Transverse colon (tissue), 3 donors: ENCODE results near the gene NAT14.

Experiments
- CTCF ChIP-seq, 5 experiments: fragments of 200-600 bp in 3 of 5; fragments of 450-650 bp in 2 of 5; sonication (generic) in 3 of 5; IDR thresholded peaks; 1 replicate in 2 of 5; 2 replicates in 3 of 5; pipeline ENCODE4 v1.5.1; 2016 to 2017; ENCODE audit warnings: antibody characterized with exemption in 5 of 5, inconsistent platforms in 3 of 5, mild to moderate bottlenecking in 2 of 5, moderate library complexity in 1 of 5
- EP300 ChIP-seq: sonication (generic); formaldehyde crosslinking; IDR thresholded peaks from one replicate; pipeline ENCODE4 v1.6.1; 2017; ENCODE audit warnings: antibody characterized with exemption, low read depth

DNA sequence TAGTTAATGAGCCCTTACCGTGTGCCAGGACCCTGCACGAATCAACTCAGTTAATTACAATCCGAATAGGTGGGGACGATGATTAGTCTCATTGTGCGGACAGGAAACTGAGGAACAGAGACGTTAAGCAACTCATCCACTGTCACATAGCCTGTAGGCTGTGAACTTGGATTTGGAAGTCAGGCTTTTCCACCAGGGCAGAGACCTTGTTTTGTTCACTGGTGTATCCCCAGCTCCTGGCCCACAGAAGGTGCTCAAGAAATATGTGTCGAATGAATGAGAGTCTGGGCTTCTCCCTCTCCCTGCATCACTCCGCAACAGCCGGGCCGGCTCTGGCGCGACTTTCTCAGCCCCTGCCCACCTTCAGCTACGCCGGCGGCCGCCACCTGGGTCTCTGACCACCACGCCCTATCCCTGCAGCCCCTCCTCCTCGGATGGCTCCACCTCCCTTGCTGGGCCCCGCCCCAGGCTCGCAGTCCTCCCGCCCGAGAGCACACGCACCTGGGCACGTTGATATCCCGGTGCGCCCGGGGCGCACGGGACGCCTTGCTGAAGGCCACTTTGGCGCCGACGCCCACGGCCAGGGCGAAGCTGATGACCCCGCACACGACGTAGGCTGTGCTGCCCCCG, 43.2 kb upstream of the NAT14 start:
- TF ChIP-seq CTCF (IDR thresholded peaks at IDR 0.05) (no peak), EP300 (no peak)
